ENCODE results near the gene CLEC17A.
"Not testable (repeated sequence)": the region's sequence is repeated elsewhere in the genome, so short reads cannot be mapped to it uniquely, and the experiment has no call there.

CLEC17A gene, protein sequence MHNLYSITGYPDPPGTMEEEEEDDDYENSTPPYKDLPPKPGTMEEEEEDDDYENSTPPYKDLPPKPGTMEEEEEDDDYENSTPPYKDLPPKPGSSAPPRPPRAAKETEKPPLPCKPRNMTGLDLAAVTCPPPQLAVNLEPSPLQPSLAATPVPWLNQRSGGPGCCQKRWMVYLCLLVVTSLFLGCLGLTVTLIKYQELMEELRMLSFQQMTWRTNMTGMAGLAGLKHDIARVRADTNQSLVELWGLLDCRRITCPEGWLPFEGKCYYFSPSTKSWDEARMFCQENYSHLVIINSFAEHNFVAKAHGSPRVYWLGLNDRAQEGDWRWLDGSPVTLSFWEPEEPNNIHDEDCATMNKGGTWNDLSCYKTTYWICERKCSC

GRCh38 chr19:14582894-14583340 is at the start of gene CLEC17A:
Gene CLEC17A (plus strand): TSS chr19:14583084. CDS start chr19:14583161, 77 bp downstream.
- DNase-seq, result no peak

DNA sequence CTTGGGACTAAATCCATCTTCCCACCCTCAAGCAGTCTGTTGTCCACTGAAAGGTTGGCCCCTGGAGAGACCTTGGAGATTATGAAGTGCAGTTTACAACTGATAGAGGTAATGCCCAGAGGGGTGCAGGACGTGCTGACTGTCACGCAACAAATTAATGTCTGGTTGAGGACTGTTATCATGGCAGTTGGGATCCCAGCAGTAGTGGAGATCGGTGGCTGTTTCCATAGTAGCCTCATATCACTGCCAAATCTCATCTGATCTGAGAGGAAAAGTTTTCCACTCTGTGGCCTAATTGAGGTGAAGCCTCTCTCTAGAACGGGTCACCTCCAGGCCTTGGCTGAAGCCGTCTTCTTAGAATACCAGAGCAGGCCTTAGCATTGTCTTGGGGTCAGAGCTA is 49.4 kb upstream of the CLEC17A start:
- no peak for DNase-seq

DNA sequence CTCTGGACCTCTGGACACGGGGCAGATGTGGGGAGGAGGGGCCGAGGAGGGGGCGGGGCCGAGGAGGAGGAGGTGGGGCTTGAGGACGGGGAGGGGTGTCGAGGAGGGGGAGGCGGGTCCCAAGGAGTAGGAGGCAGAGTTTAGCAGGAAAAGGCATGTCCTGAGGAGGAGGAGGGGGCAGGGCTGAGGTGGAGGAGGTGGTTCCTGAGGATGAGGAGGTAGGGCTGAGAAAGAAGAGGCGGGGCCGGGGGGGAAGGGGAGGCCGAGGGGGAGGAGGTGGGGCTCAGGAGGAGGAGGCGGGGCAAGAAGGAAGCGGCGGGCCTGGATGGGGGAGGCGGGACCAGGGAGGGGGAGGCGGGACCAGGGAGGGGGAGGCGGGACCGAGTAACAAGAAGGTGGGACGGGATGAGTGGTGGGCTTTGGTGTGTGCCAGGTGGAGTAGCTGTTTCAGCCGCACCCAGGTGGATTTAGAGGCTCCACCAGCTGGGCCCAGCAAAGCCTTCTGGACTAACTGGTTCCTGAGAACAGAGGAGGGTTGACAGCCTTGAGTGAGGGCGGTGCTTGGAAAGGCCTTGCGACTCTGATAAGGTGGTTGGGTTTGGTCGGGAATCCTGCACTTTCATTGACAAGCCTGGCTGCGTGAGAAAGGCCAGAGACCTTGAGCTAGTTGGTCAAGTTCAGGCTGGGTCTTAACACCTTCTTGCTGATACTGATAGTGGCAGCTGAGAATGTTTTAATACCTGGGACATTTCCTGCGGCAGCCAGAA is 45.8 kb upstream of the CLEC17A start:
- no peak for DNase-seq

DNA sequence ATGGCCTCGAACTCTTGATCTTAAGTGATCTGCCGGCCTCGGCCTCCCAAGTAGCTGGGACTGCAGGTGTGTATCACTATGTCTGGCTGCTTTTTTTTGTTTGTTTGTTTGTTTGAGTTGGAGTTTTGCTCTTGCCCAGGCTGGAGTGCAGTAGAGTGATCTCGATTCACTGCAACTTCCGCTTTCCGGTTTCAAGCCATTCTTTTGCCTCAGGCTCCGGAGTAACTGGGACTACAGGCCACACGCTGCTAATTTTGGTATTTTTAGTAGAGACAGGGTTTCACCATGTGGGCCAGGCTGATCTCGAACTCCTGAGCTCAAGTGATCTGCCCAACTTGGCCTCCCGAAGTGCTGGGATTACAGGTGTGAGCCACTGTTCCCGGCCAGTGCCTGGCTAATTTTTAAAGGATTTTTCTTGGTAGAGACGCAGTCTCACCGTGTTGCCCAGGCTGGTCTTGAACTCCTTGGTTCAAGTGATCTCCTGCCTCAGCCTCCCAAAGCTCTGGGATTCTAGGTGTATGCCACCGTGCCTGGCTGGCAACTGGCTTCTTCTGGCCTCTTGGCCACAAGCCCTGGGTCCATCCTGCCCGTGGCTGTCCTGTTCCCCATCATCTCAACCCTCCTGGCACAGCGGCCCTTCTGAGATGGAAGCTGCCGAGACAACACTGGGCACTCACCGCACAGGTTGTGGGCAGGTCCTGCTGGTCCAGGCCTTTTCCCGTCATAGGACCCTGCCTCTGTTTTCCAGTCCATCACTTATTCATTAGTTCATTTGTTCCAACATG is 42.0 kb upstream of the CLEC17A start:
- no peak for DNase-seq

DNA sequence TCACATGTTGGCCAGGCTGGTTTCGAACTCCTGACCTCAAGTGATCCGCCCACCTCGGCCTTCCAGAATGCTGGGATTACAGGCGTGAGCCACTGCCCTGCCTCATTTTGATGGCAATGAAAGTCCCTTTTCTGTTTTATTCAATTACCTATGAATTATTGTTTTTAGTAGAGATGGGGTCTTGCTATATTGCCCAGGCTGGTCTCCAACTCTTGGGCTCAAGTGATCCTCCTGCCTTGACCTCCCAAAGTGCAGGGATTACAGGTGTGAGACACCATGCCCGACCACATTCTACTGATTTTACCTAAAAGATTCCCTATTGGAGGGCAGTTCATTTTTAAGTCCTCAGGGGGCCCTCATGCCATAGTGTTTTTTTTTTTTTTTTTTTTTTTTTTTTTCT is 40.9 kb upstream of the CLEC17A start:
- DNase-seq, result not testable (repeated sequence)

- peak; percentile 32 for DNase-seq
These were observed 40.1 kb upstream of the CLEC17A start for GRCh38 chr19:14542711-14543328.

GRCh38 chr19:14544047-14544446 is 38.8 kb upstream of the CLEC17A start:
- DNase-seq, result no peak

- peak; percentile 94 for DNase-seq
These were observed 37.7 kb upstream of the CLEC17A start for GRCh38 chr19:14544977-14545715.

DNA sequence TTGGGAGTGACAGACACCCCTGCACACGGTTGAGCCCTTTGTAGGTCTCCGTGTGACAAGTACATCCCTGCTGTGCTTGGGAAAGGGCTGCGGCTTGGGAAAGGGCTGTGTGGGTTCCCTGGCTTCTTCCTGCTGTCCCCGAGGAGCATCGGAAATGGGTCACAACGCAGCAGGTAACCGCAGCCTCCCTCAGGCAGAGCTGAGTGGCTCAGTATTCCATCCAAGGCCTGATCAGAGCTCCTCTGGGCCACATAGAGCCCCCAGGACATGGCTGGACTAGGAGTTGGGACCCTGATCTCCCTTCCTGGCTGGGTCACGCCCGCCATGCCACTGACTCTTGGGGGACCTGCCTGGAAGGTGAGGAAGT is 37.2 kb upstream of the CLEC17A start:
- DNase-seq, result no peak

DNA sequence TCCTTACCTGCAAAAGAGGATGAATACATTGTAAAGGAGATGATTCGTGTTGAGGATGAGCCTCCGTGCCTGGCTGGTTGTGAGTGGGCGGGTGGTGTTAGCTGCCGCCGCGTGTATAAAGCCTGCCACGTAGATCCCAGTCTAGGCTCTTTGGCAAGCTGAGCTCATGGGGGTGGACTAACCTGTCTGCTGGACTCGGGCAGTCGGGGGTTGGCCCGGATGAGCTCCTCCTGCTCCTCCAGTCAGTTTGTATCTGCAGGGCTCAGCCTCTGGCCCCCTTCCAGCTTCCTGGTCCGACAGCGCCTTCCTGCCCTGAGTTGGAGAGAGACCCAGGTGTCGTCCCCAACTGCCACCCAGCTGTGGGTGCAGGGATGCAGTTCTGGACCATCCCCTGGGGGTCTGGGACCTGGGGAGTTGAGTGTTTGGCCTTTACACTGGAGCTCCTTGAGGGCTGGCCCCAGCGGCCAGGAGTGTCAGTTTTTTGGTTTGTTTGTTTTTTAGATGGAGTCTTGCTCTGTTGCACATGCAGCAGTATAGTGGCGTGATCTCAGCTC is 32.6 kb upstream of the CLEC17A start:
- DNase-seq, result no peak

- peak; percentile 30 for DNase-seq
These were observed 31.5 kb upstream of the CLEC17A start for GRCh38 chr19:14551134-14552005.

DNA sequence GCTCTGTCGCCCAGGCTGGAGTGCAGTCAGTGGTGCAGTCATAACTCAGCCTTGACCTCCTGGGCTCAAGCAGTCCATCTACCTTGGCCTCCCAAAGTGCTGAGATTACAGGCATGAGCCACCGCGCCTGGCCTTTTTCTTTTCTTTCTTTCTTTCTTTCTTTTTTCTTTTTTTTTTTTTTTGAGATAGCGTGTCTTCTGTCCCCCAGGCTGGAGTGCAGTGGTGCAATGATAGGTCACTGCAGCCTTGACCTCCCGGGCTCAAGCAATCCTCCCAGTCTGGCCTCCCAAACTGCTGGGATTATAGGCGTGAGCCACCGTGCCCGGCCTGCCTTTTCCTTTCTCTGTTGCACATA is 30.9 kb upstream of the CLEC17A start:
- DNase-seq, result not testable (repeated sequence)

DNA sequence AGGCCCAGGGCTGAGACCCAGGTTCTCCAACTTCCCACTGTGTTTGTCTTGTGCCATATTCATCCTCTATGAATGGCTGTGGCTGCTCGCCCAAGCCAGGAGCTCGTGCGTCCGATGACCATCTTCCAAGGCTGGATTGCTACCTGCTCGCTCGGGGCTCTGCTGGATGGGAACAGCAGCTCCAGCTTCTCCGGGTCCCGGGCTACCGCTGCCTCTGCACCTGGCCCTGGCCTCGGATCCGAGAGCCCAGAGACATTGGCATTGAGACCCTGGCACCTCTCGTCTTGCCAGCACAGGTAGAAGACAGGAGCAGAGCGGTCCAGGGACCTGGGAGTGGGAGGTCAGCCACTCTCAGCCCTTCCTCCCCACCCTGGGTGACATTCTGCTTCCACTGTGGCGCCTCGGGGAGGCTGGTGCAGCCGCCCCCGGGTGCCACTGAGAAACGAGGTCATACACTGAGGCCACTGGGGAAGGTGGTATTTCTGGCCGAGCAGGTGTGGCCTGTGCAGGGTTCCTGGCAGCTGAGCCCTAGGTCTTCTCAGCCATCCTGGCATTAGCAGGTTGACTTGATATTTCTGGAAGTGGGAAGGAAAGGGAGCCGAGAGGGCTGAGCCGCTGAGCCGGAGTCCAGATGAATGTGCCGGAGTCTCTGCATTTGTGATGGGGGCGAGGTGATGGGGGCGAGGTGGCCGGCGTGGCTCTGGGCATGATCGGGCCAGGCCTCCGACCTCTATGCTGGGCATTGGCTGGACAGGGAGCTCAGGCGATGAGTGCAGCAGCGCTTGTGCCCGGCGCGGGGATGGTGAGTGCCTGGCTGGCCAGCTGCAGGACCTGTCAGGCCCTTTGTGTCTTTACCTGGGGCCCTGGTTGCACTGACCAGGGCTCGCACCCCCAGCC is 29.6 kb upstream of the CLEC17A start:
- DNase-seq, result no peak

GRCh38 chr19:14553939-14554243 is 29.0 kb upstream of the CLEC17A start:
- DNase-seq, result no peak

DNA sequence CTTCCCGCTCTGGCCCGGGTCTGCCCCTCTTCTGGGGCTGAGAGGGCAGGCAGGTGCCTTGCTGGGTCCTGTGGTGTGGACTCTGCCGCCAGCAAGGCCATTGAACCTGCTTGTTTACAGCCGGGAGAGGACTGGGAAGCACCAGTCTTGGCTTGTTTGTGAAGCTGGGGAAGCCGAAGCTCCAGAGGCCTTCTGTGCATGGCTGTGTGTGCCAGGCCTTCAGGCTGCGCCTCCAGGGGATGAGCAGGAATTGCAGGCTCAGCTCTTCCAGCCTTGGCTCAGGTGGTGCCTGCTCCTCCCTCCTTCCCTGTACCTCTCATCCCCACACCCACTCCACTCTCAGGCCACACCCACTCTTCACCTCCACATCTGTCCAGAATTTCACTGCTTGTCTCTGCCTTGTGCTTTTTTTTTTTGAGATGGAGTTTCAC is 28.5 kb upstream of the CLEC17A start:
- DNase-seq, result peak; percentile 53

- DNase-seq, result no peak
These were observed 26.8 kb upstream of the CLEC17A start for GRCh38 chr19:14555918-14556661.

DNA sequence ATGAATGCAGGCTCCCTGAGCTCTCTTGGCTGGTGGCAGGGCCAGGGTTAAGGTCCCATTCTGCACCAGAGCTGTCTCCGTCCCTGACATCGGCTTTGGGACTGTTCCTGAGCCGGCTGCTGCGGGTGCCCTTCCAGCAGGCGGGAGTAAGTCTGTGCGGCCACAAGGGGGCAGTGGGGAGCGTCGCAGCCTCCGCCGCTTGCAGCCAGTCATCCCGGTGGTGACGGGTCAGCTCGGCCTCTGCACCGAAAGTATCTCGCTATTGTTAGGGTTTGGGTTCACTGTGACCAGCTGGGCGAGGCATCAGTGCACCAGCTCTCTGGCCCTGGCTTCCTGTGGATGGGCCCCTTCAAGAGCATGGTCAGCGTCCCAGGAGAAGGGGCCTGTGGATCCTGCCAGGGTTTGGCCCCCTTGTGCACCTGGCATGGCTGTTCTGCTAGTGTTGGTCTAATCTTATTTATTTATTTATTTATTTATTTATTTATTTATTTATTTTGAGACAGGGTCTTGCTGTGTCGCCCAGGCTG is 26.2 kb upstream of the CLEC17A start:
- peak; percentile 85 for DNase-seq

DNA sequence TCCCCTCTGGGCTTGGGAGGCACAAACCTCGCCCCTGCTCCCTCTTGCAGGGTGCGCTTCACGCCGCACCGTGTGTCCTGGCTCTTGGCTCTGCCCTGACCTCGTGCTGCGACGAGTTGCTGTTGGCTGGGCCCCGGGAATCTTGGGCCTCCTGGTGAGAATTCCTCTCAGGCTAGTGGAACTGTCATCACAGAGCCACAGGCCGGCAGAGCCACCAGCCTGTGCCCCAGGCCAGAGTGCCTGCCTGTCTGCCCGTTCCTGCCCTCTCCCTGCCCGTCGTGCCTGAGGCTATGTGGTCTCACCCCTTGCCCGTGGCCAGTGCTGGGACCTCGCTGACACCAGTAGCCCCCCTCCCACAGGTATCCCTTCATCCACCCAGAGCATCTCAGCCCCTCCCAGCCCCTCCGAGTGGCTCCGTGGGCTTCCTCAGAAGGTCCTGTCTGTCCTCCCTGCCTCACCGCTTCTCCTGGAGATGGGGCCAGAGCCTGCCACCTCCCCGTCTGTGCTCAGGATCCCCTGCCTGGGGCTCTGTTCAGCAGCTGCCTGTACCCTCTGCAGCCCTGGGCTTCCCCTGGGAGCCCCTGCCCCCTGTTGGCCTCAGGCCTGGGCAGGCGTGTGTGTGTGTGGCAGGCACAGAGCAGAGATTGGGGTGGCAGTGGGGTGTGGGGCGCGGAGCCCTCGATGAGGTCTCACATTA is 24.4 kb upstream of the CLEC17A start:
- no peak for DNase-seq

Data from midbrain (tissue), 1 donor.